HG02970 (cell line): ENCODE results near the gene NEDD4.
"Not testable (repeated sequence)": the region's sequence is repeated elsewhere in the genome, so short reads cannot be mapped to it uniquely, and the experiment has no call there.

Source experiments
- ATAC-seq: cut with Tn5 transposase; IDR thresholded peaks from one replicate; pipeline ENCODE4 v1.9.1; 2021; ENCODE audit warnings: mild to moderate bottlenecking, moderate library complexity, moderate number of reproducible peaks; ENCODE audit not compliant: unreplicated experiment, low FRiP score

The NEDD4 gene

DNA sequence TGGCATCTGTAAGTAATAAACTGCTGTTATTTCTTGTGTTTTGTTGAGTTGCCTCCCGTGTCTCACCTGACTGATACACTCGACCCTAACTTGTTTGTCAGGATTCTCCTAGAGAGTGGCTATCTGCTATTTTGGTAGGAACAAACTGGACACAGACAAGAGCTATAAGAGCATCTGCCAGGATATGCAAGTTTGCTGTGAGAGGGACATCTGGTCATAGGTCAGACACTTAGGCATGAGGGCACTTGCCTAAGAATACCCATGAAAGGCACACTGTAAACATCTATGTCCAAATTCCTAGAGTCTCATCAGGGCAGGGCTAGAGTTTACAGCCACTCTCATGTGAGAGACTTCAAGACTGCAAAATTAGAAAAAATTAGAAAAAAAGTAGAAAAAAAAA is 32.5 kb downstream of the NEDD4 start:
- no peak for ATAC-seq

DNA sequence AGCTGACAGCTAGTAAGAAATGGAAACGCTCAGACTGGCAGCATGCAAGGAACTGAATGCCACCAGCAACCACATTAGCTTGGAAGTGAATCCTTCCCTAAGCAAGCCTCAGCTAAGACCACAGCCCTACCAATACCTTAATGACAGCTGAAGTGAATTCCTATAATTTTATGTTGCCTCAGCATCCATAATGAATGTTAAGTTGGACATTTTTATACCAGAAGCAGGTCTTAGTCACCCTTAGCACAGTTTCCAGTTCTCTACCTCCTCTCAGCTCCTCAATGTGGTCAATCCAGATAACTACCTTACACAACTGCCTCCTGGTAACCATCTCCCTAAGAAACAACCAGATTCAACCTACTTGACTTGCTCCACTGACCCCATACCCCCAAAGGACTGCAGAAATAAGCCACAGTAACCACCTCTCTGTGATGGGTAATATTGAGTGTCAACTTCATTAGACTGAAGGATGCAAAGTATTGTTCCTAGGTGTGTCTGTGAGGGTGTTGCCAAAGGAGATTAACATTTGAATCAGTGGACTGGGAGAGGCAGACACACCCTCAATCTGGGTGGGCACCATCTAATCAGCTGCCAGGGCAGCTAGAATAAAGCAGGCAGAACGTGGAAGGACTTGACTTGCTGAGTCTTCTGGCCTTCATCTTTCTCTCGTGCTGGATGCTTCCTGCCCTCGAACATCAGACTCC is 33.5 kb downstream of the NEDD4 start:
- no peak for ATAC-seq

DNA sequence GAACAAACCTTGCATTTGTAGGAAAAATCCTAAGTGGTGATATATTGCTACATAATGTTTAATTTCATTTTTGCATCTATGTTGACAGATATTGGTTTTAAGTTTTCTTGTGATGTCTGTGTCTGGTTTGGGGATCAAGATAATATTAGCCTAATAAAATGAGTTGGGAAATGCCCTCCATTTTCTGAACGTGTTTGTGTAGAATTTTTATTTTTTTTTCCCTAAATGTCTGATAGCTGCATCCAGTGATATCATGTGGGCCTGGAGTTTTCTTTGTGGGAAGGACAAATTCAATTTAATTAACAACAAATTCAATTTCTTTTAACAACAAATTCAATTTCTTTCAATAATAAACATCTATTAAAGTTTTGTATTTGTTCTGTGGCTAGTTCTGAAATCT is 35.1 kb downstream of the NEDD4 start:
- no peak for ATAC-seq

DNA sequence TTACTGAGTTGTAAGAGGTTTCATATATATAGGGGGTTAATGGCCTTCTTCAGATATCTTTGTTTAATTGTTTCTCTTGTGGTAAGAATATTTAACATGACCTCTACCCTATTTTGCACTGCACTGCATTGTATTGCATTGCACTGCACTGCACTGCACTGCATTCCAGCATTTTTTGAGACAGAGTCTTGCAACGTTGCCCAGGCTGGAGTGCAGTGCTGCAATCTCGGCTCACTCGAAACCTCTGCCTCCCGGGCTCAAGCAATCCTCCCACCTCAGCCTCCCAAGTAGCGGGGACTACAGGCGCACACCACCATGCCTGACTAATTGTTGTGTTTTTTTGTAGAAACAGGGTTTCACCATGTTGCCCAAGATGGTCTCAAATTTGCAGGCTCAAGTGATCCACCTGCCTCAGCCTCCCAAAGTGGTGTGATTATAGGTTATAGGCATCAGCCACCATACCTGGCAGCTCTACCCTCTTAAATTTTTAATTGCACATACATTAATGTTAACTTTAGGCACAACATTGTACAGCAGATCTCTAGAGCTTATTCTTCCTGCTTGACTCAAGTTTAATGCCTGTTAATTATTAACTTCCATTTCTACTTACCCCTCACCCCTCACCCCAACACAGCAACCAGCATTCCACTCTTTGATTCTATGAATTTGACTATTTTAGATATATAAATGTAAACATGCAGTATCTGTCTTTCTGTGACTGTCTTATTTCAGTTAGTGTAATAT is 38.4 kb downstream of the NEDD4 start:
- ATAC-seq = no peak

DNA sequence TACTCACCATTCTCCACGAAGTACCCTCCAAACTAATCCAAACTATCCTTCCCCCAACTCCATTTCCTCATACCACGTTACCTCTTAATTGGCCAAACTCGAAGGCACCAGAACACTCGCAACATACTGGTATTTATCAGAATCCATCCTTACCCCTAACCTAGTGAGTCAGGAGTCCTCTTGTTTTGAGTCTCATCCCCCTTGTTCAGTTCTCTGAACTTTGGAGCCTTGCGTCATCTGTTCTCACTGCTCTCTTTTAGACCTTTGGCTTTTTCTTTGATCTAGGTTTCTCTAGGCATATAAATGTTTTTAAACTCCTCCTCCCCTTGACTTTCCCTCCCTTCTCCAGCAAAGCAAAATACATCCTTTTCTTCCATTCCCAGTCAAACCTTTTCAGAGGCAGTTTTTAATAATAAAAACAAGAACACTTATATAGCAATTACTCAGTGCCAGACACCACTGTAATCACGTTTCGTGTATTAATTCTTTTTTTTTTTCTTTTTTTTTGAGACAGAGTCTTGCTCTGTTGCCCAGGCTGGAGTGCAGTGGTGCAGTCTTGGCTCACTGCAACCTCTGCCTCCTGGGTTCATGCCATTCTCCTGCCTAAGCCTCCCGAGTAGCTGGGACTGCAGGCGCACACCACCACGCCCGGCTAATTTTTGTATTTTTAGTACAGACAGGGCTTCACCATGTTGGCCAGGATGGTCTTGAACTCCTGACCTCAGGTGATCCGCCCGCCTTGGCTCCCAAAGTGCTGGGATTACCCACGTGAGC is 40.7 kb downstream of the NEDD4 start:
- not testable (repeated sequence) for ATAC-seq

DNA sequence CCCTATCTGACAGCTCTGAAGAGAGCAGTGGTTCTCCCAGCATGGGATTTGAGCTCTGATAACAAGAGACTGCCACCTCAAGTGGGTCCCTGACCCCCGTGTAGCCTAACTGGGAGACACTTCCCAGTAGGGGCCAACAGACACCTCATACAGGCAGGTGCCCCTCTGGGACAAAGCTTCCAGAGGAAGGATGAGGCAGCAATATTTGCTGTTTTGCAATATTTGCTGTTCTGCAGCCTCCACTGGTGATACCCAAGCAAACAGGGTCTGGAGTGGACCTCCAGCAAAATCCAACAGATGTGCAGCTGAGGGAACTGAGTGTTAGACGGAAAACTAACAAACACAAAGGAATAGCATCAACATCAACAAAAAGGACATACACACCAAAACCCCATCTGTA is 48.8 kb downstream of the NEDD4 start:
- ATAC-seq = not testable (repeated sequence)

DNA sequence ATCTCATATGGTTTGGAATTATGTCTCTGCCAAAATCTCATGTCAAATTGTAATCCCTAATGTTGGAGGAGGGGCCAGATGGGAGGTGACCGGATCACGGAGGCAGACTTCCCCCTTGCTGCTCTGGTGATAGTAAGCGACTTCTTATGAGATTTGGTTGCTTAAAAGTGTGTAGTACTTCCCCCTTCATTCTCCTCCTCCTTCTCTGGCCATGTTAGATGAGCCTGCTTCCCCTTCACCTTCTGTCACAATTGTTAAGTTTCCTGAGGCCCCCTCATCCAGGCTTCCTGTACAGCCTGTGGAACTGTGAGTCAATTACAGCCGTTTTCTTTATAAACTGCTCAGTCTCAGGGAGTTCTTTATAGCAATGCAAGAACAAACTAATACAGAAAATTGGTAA is 51.1 kb downstream of the NEDD4 start:
- ATAC-seq = no peak

DNA sequence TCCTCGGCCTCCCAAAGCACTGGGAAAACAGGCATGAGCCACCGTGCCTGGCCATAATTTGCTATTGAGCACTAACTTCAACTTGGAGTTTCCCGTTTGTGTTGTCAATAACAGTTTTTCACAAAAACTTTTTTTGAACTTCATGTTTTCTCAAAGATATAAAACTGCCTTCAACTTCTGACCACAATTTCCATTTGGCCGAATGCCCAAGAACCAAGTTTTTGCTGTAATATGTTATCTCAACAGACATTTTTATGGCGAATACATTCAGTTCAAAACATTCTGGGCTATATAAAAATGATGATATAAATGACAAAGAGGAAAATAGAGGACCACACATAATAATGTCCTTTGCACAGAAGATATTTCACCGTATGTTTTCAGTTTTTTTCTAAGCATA is 56.4 kb downstream of the NEDD4 start:
- ATAC-seq = no peak

DNA sequence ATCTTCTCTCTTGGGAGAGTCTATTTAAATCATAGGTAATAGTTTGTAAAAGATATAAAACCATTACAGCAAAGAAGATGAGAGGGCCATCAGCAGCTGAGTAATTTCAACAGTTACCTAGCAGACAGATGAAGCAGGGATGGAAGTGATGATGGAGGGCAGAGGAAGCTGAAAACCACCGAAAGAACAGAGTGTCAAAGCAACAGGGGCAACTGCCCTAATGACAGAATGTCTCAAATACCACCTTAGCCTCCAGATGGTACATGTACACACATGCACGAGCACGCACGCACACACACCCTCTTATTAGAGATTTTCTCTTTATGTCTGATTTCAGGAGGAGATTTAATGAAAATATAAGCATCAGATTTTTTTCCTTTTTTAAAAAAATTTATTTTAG is 64.5 kb downstream of the NEDD4 start:
- ATAC-seq = no peak

DNA sequence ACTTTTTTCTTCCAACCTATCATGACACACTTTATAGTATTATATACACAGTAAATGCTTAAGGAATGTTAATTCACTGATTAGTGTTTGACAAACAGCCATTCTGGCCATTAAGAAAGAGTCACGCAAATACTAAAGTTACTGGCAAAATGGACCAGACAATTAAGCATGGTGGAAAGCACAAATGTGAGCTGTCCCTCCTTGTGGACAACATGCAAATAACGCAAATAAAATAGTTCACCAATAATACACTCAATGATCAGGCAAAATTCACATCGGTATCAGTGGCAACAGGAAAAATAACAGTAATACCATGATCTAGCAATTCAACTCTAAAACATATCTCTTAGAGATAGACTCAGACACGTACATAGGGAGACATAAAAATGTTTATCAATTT is 71.7 kb downstream of the NEDD4 start:
- no peak for ATAC-seq

DNA sequence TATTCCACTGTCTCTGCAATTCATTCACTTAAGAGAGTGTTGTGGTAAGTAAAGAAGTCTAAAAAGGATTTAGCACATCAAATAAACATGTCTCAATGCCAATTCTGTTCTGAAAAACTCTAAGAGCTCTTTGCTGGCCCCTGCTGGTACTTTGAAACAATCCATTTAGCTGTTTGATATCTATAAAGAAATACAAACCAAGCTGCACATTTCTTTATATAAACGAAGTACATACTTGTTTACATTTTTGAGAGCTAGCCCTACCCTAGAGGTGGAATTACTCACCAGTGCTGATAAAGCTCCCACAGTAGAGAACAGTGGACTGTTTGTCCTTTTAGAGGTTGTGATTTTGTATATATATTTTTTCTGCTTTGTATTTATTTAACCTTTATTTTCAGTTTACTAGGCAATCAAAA is 75.5 kb downstream of the NEDD4 start:
- ATAC-seq = no peak

DNA sequence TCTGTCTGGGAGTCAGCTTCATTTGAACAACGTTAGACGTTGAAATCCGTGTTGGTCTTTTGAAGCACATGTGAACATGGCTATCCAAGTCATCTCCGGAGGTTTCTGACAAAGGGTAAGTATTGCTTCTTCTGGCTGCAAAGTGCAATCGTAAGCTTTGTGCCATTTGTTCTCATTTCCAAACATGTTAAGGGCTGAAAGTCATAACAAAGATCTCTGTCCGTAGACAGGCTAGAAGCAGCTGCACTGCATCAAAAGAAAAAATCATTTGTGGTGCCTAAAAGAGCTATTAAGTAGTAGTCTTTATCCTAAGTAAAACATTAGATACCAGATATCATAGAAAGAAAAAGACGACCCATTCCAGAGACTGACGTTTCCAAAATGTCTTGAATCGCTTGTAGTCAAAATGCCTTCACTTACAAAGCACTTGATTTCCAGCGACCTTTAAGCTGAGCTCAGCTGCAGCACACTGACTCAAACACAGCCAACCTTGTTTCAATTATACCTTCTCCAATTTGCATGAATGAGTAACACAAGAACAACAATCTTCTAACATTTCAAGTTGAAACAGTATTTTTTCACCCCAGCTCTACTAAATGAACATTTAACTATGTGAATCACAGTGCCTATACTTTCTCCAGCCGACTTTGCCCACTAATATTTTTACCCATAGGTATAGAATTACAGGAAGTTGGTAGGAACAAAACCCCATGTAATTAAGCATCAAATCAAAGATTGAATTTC is 76.6 kb downstream of the NEDD4 start:
- ATAC-seq = no peak

DNA sequence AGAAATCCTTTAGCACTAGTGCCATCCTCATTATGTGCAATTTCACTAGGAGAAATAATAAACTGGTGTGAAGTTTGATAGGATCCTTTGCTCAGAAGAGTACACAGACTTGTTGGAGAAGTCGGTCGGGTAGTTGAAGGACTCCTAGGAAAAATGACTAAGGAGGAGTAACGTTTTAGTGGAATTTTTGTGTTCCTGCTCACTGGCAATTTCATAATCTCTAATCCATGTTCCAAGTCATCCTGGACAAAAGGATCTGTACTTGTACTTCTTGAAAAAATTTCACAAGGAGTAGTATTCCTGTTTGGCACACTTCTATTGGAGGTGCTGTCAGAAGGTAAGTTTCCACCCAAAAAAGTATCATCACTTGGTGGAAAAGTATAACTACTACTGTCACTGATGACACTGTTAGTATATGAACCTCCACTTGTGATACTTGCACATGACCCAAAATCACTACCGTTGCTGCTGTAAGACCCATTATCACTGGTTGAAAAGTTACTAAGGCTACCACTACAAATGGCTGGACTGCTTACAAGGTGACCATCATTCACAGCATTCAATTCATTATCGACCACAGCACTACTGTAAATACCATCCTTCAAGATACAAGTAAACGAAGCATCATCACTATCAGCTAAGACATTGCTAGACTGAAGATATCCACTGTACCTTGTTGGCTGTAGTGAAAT is 77.4 kb downstream of the NEDD4 start:
- ATAC-seq = no peak

DNA sequence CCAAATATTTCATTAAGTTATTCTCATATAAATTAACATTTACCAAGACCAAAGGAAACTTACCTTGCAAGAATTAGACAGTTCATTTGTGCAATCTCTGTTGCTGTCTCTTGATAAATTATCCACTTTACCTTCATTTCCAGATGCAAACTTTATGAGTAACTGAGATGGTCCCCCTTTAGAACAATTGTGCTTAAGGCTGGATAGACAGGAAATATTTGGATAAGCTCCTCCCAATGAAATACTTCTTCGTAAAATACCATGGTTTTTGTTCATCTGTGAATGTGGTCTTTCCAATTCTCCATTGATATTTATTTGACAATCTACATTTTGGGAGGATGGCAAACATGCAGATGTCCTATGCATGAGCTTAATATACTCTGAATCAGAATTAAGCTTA is 78.2 kb downstream of the NEDD4 start:
- ATAC-seq = no peak

DNA sequence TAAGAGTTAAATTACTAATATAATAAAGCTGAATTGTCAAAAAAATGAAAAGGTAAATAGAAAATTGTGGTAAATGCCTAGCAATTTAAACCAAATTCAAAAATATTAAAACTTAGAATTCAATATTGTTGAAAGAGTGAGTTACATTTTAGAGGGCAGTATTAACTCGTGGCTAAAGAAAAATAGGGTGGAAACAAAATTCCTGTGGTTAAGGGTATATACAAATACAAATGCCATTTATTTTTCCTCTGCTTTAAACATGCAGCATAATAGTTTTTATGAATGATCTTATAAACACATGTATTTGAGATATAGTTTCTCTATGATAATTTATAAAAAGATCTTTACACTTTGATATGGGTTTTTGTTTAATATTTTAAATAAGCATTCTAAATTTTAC is 79.0 kb downstream of the NEDD4 start:
- ATAC-seq = no peak

DNA sequence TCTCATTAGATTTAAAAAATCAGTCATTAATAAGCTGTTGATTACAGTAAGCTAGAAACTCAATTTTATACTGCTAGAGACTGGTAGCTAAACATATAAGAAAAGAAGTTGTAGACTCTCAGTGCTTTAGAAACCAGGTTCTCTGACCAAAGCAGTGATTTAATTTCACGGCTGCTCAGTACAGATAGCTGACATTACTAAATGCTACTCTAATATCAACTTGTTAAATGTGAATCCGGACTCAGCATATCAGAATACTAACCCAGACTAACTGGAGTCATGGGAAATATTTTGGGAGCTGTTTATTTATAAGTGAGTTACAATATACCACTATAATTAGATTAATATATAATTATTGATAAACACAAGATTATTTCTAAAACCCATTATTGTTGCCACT is 80.4 kb downstream of the NEDD4 start:
- ATAC-seq = no peak

DNA sequence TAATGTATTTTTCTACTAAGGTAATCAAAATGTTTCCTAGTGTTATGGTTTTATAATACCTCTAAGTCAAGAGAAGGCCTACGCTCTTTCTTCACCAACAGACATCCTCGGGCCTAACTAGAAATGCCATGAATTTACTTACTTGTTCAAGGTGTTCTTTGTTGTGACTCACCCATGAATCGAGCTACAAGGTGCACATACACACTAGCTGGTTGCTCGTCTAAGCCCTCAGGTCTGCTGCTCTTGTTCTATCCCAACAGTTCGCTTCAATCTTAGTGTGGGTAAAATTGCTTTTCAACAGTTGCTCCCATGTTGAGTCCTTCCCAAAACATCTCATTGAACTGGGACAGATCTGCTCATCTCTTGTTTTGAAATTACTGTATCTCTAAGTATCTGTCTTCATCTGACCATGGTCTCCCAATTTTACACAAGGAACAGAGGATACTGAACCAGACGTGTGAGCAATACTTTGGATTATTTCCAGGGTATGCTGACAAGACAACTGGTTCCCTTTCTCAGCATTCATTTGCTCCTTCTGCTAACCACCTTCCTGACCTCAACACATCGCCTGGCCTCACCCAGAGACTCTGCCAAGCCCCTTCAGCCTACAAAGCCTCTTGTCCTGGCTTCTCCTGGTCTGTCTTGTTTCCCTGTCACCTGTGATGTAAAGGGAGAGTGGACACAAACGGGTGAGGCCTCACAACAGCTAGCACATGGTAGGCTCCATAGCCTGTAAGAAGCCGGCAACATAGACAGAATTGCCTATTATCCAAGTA is 84.2 kb downstream of the NEDD4 start:
- ATAC-seq = no peak

DNA sequence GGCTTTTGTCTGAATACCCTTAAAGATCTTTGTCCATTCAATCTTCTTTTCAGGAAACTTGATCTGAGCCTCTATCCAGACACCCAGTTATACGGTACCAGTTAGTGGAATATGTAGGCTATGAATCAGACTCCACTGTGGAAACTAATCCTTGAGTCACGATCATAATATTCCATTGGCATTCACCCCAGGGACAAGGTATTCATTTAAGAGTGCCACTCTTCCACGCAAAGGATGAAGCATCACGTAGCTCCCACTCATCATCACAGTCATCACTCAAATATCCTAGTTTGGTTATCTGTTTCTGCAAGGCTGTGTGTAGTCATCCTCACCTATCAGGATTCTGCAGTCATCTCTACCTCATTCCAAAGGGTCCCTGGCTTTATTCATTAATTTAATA is 85.6 kb downstream of the NEDD4 start:
- no peak for ATAC-seq

DNA sequence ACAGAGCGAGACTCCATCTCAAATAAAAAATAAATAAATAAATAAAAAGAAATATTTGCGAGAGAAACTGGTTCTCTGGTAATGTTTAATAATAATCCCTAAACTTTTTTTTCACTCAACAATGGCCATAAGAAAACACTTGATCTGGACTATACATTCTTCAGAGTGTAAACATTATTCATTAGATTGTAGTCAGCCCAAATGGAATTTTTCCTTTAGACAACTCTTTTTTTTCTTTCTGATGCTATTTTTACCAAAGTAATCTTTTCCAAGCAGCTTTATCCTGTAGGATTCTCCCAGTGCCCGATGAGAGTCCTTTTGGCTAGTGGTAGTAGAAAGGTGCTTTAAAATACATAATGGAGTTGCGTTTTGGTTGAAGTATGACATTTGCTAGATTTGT is 90.4 kb downstream of the NEDD4 start:
- no peak for ATAC-seq
